NK-92 (cell line): Measurements from ENCODE around the gene EVC.
"Not testable (repeated sequence)": the region's sequence is repeated elsewhere in the genome, so short reads cannot be mapped to it uniquely, and the experiment has no call there.

Experiments used
- DNase-seq: peaks from one replicate; lab custom pipeline; 2025; ENCODE audit not compliant: unreplicated experiment; lab: John Stamatoyannopoulos, UW

Gene EVC

DNA sequence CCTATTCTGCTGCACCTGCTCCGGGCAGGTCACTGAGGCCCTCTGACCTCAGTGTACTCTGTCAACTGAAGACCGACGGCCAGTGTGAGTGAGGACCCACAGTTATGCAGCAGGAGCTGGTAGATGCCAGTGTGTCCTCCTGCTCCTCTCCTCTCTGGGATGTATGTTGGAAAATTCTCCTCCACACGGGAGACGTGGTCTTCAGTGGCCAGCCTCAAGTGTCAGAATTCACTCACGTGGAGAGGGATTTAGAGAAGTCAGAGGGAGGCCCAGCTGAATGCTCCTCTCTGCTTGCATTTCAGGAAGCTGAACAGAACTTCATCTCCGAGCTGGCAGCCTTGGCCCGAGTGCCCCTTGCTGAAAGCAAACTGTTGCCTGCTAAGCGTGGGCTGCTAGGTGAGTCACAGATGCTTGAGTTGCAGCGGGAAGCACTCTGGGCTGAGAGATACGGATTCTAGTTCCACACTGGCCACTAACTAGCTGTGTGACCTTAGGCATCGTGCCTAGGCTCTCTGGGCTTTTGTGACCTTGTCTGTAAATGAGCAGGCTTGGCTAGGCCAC is 98.3 kb downstream of the EVC start:
- DNase-seq, result no peak

GRCh38 chr4:5810151-5810550 is 99.2 kb downstream of the EVC start:
- no peak for DNase-seq

DNA sequence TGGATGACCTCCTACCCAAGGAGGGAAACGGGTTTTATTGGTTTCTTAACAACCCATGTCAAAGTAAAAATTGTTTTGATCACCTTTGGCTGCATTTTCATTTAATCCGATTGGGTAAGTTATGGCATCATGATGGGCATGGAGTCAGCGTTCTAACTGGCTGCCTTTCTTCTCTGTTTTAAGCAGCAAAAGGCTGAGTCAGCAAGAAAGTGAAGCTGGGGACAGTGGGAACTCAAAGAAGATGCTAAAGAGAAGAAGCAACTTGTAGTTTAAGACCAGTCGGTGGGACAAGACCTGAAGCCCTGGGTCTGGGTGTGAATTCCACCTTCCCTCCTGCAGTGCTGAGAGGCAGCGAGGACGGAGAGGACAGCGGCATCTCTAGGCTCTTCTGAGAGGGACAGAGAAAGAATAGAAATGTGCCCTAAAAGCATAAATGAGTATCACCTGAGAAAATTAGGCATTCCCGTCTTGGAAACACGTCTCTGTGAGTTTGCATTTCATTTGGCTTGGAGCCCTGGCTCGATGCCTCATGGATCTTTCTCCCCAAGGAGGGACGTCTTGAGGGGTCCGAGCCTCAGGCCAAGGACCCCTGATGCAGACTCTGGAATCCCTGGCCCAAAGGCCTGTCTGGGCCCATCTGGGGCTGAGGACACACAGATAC is 99.9 kb downstream of the EVC start:
- no peak for DNase-seq

- DNase-seq, result not testable (repeated sequence)
These were observed 101.1 kb downstream of the EVC start for GRCh38 chr4:5812057-5812456.

DNA sequence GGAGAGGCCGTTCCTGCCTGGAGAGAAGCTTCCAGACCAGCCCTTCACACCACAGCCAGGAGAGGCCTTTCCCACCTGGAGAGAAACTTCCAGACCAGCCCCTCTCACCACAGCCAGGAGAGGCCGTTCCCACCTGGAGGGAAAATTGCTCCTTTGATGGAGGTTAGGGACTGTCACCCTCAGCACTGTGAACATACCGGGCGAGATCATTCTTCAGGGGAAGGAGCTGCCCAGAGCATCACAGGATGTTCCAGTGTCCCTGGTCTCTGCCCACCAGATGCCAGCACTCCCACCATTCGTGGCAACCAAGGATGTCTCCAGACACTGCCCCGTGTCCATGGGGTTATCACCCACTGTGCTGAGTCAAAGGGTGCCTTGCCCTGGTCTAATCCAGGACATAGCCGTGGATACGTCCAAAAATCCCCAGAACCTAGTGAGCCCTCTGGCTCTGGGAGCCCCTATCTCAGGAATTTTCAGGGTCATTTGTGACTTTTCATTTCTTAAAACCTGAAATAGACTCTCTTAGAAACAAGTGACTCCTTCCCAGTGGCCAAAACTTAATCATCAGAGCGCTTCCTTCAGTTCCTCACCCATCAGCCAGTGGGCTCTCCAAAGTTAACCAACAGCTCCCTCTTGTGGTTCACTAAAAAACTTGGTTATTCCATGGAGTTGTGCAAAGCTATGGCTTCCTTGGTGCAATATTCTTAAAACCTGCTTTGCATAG is 101.7 kb downstream of the EVC start:
- no peak for DNase-seq

DNA sequence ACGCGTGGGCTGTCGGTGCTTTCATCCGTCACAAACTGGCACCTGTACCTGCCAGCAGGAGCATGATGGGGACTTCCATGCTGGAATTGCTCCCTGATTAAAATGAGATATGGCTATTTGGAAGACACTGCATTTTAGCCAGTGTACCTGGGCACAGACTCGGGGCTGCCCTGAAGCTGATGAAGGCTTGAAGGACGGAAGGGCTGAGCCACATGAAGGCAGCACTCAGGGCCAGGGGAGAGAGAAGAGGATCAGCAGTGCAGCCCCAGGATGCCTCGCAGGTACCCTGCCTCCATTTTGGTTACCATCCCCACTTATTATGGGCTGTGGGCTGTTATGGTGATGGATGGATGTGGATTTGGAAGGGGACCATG is 102.9 kb downstream of the EVC start:
- no peak for DNase-seq

DNA sequence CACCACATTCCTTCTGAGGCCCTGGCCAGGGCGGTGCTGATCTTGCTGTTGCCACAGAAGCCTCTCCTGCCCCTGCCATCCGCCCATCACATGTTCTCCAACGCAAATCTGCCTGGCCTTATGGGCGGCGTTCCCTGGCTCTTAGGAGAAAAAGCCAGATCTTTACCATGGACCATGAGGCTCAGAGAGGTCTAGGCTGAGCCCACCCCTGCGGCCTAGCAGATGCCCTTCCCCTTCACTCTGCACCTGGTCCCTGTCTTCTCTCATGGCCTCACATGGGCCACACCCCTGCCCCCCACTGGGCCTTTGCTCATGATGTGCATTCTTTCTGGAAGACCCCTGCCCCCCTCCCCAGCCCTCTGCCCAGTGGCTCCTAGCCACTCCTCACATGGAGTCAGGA is 103.4 kb downstream of the EVC start:
- DNase-seq, result no peak

- no peak for DNase-seq
These were observed 104.6 kb downstream of the EVC start for GRCh38 chr4:5815641-5816040.

- DNase-seq, result no peak
These were observed 105.1 kb downstream of the EVC start for GRCh38 chr4:5816101-5816500.

- DNase-seq, result no peak
These were observed 105.9 kb downstream of the EVC start for GRCh38 chr4:5816851-5817375.

GRCh38 chr4:5821665-5822358 is 110.8 kb downstream of the EVC start:
- DNase-seq, result no peak

GRCh38 chr4:5822619-5823018 is 111.6 kb downstream of the EVC start:
- no peak for DNase-seq

- no peak for DNase-seq
These were observed 112.7 kb downstream of the EVC start for GRCh38 chr4:5823542-5824211.

DNA sequence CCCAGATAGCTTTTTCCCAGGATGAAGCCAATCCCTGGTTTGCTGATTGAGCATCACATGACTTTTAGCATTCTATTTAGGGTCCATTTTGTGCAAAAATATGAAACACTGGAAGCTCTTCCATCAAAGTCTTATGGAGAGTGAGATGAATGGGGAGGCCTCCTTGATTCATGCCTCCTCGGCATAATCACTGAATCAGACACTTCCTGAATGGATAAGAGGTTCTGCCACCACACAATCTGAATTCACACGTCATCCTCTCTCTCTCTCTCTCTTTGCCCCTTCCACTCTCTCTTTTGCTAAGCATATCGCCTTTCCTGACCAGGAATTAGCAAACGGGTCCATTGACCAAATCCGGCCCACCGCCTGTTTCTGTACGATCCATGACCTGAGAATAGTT is 113.2 kb downstream of the EVC start:
- no peak for DNase-seq

GRCh38 chr4:5824635-5825034 is 113.6 kb downstream of the EVC start:
- DNase-seq, result no peak

GRCh38 chr4:5825321-5826041 is 114.5 kb downstream of the EVC start:
- no peak for DNase-seq

GRCh38 chr4:5826437-5827107 is 115.6 kb downstream of the EVC start:
- no peak for DNase-seq

GRCh38 chr4:5827108-5828004 is 116.4 kb downstream of the EVC start:
- DNase-seq, result no peak

DNA sequence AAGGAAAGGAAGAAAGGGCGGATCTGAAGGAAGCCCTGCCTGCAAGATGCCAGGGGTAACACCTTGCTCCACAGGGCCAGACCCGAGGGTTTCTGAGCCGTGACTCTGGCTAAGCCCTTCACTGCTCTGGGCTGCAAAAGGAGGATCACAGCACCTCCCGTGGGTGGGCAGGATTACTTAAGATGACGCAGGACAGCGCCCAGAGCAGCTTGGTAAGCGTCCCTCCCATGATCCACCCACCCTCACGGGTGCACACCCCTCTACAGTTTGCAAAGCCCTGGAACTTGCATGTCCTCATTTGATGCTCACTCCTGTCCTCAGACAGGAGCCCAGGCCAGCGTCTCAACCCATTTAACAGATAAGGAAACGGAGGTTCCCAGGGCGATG is 117.0 kb downstream of the EVC start:
- DNase-seq, result no peak
